K562 (cell line): Measurements from ENCODE around the gene LRRC4B. TPM values are rescaled to one million over a fixed set of nuclear protein-coding genes. Genes with fewer than 3 reads are reported as not detected.

Source experiments
- CEBPB ChIP-seq: fragments of 450-650 bp; IDR thresholded peaks from 2 replicates; pipeline ENCODE4 v1.6.1; 2016; ENCODE audit warnings: missing genetic modification characterization, missing compliant biosample characterization
- GATAD2A ChIP-seq: fragments of 450-650 bp; IDR thresholded peaks from 2 replicates; pipeline ENCODE4 v1.6.1; 2017
- HNRNPH1 ChIP-seq: fragments of 200-400 bp; formaldehyde crosslinking; optimal IDR thresholded peaks from 2 replicates; pipeline ENCODE3; 2017; ENCODE audit warnings: low read depth, mild to moderate bottlenecking, low read length, moderate library complexity
- IRF9 ChIP-seq: fragments of 450-650 bp; IDR thresholded peaks from 2 replicates; pipeline ENCODE4 v1.6.1; 2016; ENCODE audit warnings: missing biosample characterization, missing genetic modification characterization
- KDM1A ChIP-seq, 2 experiments: fragments of 450-650 bp; IDR thresholded peaks; 2 replicates each; pipeline ENCODE4 v1.6.1; 2016; ENCODE audit warnings: mild to moderate bottlenecking in 2 of 2
- NKRF ChIP-seq: fragments of 450-650 bp; IDR thresholded peaks from 2 replicates; pipeline ENCODE4 v1.6.1; 2016; ENCODE audit warnings: borderline replicate concordance
- OTX1 ChIP-seq: fragments of 450-650 bp; formaldehyde crosslinking; IDR thresholded peaks from 2 replicates; pipeline ENCODE4 v1.4.0; 2022; ENCODE audit warnings: mild to moderate bottlenecking
- PHF20 ChIP-seq: fragments of 450-650 bp; IDR thresholded peaks from 2 replicates; pipeline ENCODE4 v1.6.1; 2018; ENCODE audit not compliant: partially characterized antibody
- SRSF9 ChIP-seq: fragments of 200-400 bp; formaldehyde crosslinking; IDR thresholded peaks from 2 replicates; pipeline ENCODE4 v1.6.1; 2017; ENCODE audit warnings: low read depth, low read length, borderline replicate concordance
- STAT5A ChIP-seq: IDR thresholded peaks from 2 replicates; pipeline ENCODE4 v1.6.1; 2012; ENCODE audit warnings: low read length, inconsistent platforms, borderline replicate concordance
- TFE3 ChIP-seq: fragments of 450-650 bp; formaldehyde crosslinking; IDR thresholded peaks from 2 replicates; pipeline ENCODE4 v1.4.0; 2020; ENCODE audit warnings: mild to moderate bottlenecking, mixed read lengths
- ZBTB26 ChIP-seq: fragments of 450-650 bp; formaldehyde crosslinking; IDR thresholded peaks from 2 replicates; pipeline ENCODE4 v1.4.0; 2022; ENCODE audit warnings: missing genetic modification characterization
- ZKSCAN1 ChIP-seq: fragments of 150-350 bp; IDR thresholded peaks from 2 replicates; pipeline ENCODE4 v1.6.1; 2016; ENCODE audit warnings: low read depth, low read length
- ZNF12 ChIP-seq: sonication (generic); formaldehyde crosslinking; IDR thresholded peaks from 2 replicates; pipeline ENCODE4 v1.4.0; 2020; ENCODE audit warnings: mild to moderate bottlenecking, missing genetic modification reagents
- polyA plus RNA-seq, 8 experiments: library from polyadenylated mRNA; depleted of rRNA in 4 of 8; stranded (reverse) in 5 of 8; unstranded in 3 of 8; fragments of >200 nt; fragmentation: Nextera tagmentation in 2 of 8; fragmentation: Illumina TruSeq in 1 of 8; extraction: Ambion mirVana in 2 of 8; extraction: Trizol in 1 of 8; gene quantifications; 2 replicates each; pipeline versions ENCODE4 v1.2.1 to v1.2.3, GENCODE V29; 2011 to 2014; ENCODE audit warnings: inconsistent platforms in 1 of 8, missing spikeins in 1 of 8
- total RNA-seq, 7 experiments: library from RNA; depleted of rRNA in 6 of 7; stranded (reverse); fragments of >200 nt in 6 of 7; fragmentation: Illumina TruSeq in 2 of 7; extraction: Trizol in 2 of 7; gene quantifications; 2 replicates each; pipeline versions ENCODE4 v1.2.1 to v1.2.3, GENCODE V29; 2011 to 2021; ENCODE audit warnings: low replicate concordance in 1 of 7

Gene LRRC4B
- total and polyA plus RNA-seq, 9 of the 15 experiments (the other 6 are each of a cell fraction or from before 2014, with no cell fraction given) = 0.18 to 9.6 (median 2.9) TPM; not detected in 2

GRCh38 chr19:50498219-50499056 is 69.8 kb downstream of the LRRC4B start (continued):
- peak; percentile 45; the same call in 1 of the 2 replicates for TF ChIP-seq NKRF
- TF ChIP-seq GATAD2A = 0 out of 2 replicates have a peak, but pooled peaks have one; percentile 39
- peak; percentile 7 to 35; a peak in 1 of 4 replicates for TF ChIP-seq KDM1A (IDR thresholded peaks at IDR 0.05)
- no peak for TF ChIP-seq STAT5A
- TF ChIP-seq OTX1 = no peak
- no peak for TF ChIP-seq HNRNPH1
- TF ChIP-seq ZBTB26 (CRISPR knock-in tag) = 0 out of 2 replicates have a peak, but pooled peaks have one; percentile 15
- no peak for TF ChIP-seq CEBPB (tag)
- no peak for TF ChIP-seq TFE3
- TF ChIP-seq ZKSCAN1 = no peak
- peak; percentile 69 for TF ChIP-seq PHF20
- TF ChIP-seq SRSF9 = no peak
- no peak for TF ChIP-seq IRF9 (tag)
- no peak for TF ChIP-seq ZNF12
- TF ChIP-seq, all 486 proteins: peak for 7
